GM23338 (cell line): Measurements from ENCODE around the gene SLC51B. TPM values are rescaled to one million over a fixed set of nuclear protein-coding genes. Genes with fewer than 3 reads are reported as not detected.

Source experiments
- ATAC-seq: fragments of 200-7000 bp; cut with Tn5 transposase; 3 replicates; pipeline ENCODE4 v1.9.1; 2020
- DNase-seq: peaks from one replicate; pipeline ENCODE4 v3.0.0-alpha.2; 2015; ENCODE audit warnings: low spot score
- H2AFZ ChIP-seq: fragments of 200-600 bp; sonication (generic); 2 replicates; pipeline ENCODE4 v1.8.0; 2016; ENCODE audit warnings: antibody characterized with exemption, mild to moderate bottlenecking, moderate library complexity
- H3F3A ChIP-seq: fragments of 200-600 bp; sonication (generic); replicated peaks from 2 replicates; pipeline ENCODE4 v1.8.0; 2017; ENCODE audit warnings: antibody characterized with exemption, mixed run types, low read depth
- H3K27ac ChIP-seq: fragments of 200-600 bp; sonication (generic); 2 replicates; pipeline ENCODE4 v1.6.1; 2016; ENCODE audit warnings: low read depth
- H3K27me3 ChIP-seq: fragments of 200-600 bp; sonication (generic); 2 replicates; pipeline ENCODE4 v1.8.0; 2016; ENCODE audit warnings: mild to moderate bottlenecking, mixed run types, moderate library complexity; ENCODE audit not compliant: insufficient read depth
- H3K36me3 ChIP-seq: fragments of 200-600 bp; sonication (generic); 2 replicates; pipeline ENCODE4 v1.8.0; 2016; ENCODE audit warnings: mild to moderate bottlenecking; ENCODE audit not compliant: insufficient read depth
- H3K4me1 ChIP-seq: fragments of 200-600 bp; sonication (generic); 2 replicates; pipeline ENCODE4 v1.8.0; 2016; ENCODE audit warnings: mild to moderate bottlenecking, moderate library complexity; ENCODE audit not compliant: insufficient read depth
- H3K4me2 ChIP-seq: fragments of 200-600 bp; sonication (generic); 2 replicates; pipeline ENCODE4 v1.7.1; 2017; ENCODE audit warnings: mixed run types
- H3K4me3 ChIP-seq: fragments of 200-600 bp; sonication (generic); 2 replicates; pipeline ENCODE4 v1.6.1; 2016; ENCODE audit warnings: mixed run types
- H3K79me2 ChIP-seq: fragments of 200-600 bp; sonication (generic); replicated peaks from 2 replicates; pipeline ENCODE4 v1.8.0; 2017; ENCODE audit warnings: mild to moderate bottlenecking; ENCODE audit not compliant: insufficient read depth
- H3K9me2 ChIP-seq: fragments of 200-600 bp; sonication (generic); 2 replicates; pipeline ENCODE4 v1.8.0; 2017; ENCODE audit not compliant: insufficient read depth
- H4K20me1 ChIP-seq: fragments of 200-600 bp; sonication (generic); replicated peaks from 2 replicates; pipeline ENCODE4 v1.8.0; 2017; ENCODE audit warnings: mild to moderate bottlenecking; ENCODE audit not compliant: insufficient read depth
- H3K27ac Mint-ChIP-seq: 2 replicates; pipeline ENCODE4 v1.8.0; 2020; ENCODE audit warnings: inconsistent platforms, mild to moderate bottlenecking, moderate library complexity, mixed read lengths
- H3K27me3 Mint-ChIP-seq: 3 replicates; pipeline ENCODE4 v1.8.0; 2022; ENCODE audit warnings: low read depth, mild to moderate bottlenecking, moderate library complexity, mixed read lengths, inconsistent platforms; ENCODE audit not compliant: insufficient read depth, poor library complexity
- H3K36me3 Mint-ChIP-seq: 3 replicates; pipeline ENCODE4 v1.8.0; 2021; ENCODE audit warnings: low read depth, mild to moderate bottlenecking, inconsistent platforms, moderate library complexity, mixed read lengths
- H3K4me1 Mint-ChIP-seq: 3 replicates; pipeline ENCODE4 v1.8.0; 2020; ENCODE audit warnings: mild to moderate bottlenecking, inconsistent platforms, mixed read lengths
- H3K4me3 Mint-ChIP-seq: 3 replicates; pipeline ENCODE4 v1.8.0; 2021; ENCODE audit warnings: moderate library complexity, mild to moderate bottlenecking, inconsistent platforms, mixed read lengths
- H3K9me3 Mint-ChIP-seq: 3 replicates; pipeline ENCODE4 v1.8.0; 2020; ENCODE audit warnings: moderate library complexity, mild to moderate bottlenecking, inconsistent platforms, mixed read lengths
- ETS1 ChIP-seq: IDR thresholded peaks from 2 replicates; pipeline ENCODE4 v1.6.1; 2016; ENCODE audit warnings: antibody characterized with exemption
- EZH2 ChIP-seq: fragments of 200-600 bp; sonication (generic); IDR thresholded peaks from one replicate; pipeline ENCODE4 v1.8.0; 2017; ENCODE audit warnings: antibody characterized with exemption, mild to moderate bottlenecking, low read depth; ENCODE audit not compliant: unreplicated experiment
- ZNF114 ChIP-seq: fragments of 250-450 bp; sonication (Bioruptor Pico); IDR thresholded peaks from 2 replicates; pipeline ENCODE4 v1.5.0; 2020; ENCODE audit warnings: mild to moderate bottlenecking, moderate library complexity
- ZNF462 ChIP-seq: fragments of 250-450 bp; sonication (Bioruptor Pico); IDR thresholded peaks from 2 replicates; pipeline ENCODE4 v1.5.0; 2020; ENCODE audit warnings: mild to moderate bottlenecking, moderate library complexity
- polyA plus RNA-seq: library from polyadenylated mRNA; unstranded; fragments of >200 nt; fragmentation: Nextera tagmentation; extraction: Ambion mirVana; gene quantifications from 2 replicates; pipeline ENCODE4 v1.2.1, GENCODE V29; 2016
- total RNA-seq: library from RNA; depleted of rRNA; stranded (reverse); fragments of >200 nt; shearing (Covaris generic); gene quantifications from 2 replicates; pipeline ENCODE4 v1.2.3, GENCODE V29; 2014

Gene SLC51B
- total and polyA plus RNA-seq, 2 experiments from 2014 or later, result not detected

- TF ChIP-seq ZNF462 (CRISPR knock-in tag) (no peak), EZH2 (no peak)
Measured at GRCh38 chr15:65087873-65088642, 42.9 kb downstream of the SLC51B start (continued).

- no peaks in the 10 kb centered on the region for H3K27me3 ChIP-seq
- no peaks in the 10 kb centered on the region for H3K79me2 ChIP-seq
- H3K36me3 ChIP-seq, result no peaks in the 10 kb centered on the region
- no peaks in the 10 kb centered on the region for H3K9me2 ChIP-seq
- ATAC-seq (no peak), DNase-seq (no peak)
- no peak overlapping the region for H3K4me2 ChIP-seq
- Mint-ChIP-seq H3K27me3 (peaks cover 15% of the 10 kb centered on the region), H3K4me1 (peaks cover 42% of the 10 kb centered on the region), H3K4me3 (no peak overlapping the region), H3K36me3 (no peaks in the 10 kb centered on the region), H3K9me3 (no peaks in the 10 kb centered on the region), H3K27ac (no peak overlapping the region)
- H4K20me1 ChIP-seq, result no peaks in the 10 kb centered on the region
- peaks cover 9% of the 10 kb centered on the region for H3F3A ChIP-seq
- no peak overlapping the region for H3K27ac ChIP-seq
- H2AFZ ChIP-seq, result no peak overlapping the region
- no peak overlapping the region for H3K4me3 ChIP-seq
- TF ChIP-seq ZNF114 (CRISPR knock-in tag), result no peak
- TF ChIP-seq ETS1, result no peak
- H3K4me1 ChIP-seq, result peaks cover 21% of the 10 kb centered on the region
Measured at GRCh38 chr15:65088643-65089021, 43.4 kb downstream of the SLC51B start.
